ENCODE measurements around the gene IRX3.

Gene IRX3

DNA sequence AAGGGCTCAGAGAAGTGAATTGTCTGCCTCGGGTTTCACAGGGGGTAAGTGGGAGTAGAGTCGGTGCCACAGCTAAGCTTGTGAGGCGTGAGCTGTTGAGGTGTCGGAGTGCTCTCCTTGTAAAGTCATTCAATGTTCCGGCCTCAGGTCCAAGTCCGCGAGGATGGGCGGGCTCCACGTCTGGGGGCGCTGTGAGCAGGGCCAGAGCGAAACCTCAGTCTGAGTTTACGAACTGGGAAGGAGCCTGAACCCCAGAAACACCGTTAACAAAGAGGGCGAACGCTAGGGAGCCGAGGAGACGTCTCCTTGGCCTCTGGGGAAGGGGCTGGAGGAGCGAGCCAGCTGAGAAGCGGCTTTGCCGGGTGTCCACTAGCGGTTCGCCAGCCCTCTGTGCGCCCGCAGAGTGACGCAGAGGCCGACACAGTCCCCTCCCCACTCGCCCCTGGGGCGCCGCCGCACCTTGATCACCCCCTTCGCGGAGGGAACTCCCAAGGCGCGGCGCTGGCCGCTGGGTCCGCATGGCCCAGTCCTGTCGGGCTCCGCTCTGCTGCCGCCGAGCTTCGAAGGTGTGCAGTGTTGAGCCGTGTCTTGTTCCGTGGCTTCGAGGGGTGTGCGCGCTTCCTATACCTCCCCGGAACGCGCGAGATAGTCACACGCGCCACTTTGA is 4.9 kb downstream of the IRX3 start:
- TF ChIP-seq, protein P1, sequence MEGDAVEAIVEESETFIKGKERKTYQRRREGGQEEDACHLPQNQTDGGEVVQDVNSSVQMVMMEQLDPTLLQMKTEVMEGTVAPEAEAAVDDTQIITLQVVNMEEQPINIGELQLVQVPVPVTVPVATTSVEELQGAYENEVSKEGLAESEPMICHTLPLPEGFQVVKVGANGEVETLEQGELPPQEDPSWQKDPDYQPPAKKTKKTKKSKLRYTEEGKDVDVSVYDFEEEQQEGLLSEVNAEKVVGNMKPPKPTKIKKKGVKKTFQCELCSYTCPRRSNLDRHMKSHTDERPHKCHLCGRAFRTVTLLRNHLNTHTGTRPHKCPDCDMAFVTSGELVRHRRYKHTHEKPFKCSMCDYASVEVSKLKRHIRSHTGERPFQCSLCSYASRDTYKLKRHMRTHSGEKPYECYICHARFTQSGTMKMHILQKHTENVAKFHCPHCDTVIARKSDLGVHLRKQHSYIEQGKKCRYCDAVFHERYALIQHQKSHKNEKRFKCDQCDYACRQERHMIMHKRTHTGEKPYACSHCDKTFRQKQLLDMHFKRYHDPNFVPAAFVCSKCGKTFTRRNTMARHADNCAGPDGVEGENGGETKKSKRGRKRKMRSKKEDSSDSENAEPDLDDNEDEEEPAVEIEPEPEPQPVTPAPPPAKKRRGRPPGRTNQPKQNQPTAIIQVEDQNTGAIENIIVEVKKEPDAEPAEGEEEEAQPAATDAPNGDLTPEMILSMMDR (IDR thresholded peaks at IDR 0.05) = no peak

GRCh38 chr16:54280751-54281150 is 5.8 kb downstream of the IRX3 start:
- TF ChIP-seq, protein P1 (IDR thresholded peaks at IDR 0.05) = no peak

- TF ChIP-seq, protein P1 (IDR thresholded peaks at IDR 0.05) = no peak
Measured at GRCh38 chr16:54277845-54278703, 8.5 kb downstream of the IRX3 start.

- TF ChIP-seq, protein P1 (IDR thresholded peaks at IDR 0.05) = no peak
Measured at GRCh38 chr16:54275956-54276355, 10.6 kb downstream of the IRX3 start.

- TF ChIP-seq, protein P1 (IDR thresholded peaks at IDR 0.05) = no peak
Measured at GRCh38 chr16:54273566-54273965, 13.0 kb downstream of the IRX3 start.

DNA sequence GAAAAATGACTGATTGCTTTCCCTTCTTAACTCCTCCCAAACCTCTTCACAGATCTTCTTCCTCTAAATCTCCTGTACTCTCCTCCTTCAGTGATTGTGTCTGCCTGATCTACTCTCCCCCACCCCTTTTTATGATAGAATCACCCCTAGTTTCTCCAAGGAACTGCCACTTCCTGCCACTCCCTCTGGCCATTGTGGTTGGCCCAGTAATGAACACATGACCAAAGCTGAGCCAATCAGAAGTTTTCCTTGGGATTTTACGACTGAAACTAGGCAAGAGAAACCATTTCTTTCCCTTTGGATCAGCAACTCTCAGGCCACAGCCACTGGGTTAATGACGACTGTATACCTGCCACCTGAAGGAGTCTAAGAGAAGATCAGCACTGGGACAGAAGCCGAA is 15.9 kb downstream of the IRX3 start:
- TF ChIP-seq, protein P1 (IDR thresholded peaks at IDR 0.05) = no peak

DNA sequence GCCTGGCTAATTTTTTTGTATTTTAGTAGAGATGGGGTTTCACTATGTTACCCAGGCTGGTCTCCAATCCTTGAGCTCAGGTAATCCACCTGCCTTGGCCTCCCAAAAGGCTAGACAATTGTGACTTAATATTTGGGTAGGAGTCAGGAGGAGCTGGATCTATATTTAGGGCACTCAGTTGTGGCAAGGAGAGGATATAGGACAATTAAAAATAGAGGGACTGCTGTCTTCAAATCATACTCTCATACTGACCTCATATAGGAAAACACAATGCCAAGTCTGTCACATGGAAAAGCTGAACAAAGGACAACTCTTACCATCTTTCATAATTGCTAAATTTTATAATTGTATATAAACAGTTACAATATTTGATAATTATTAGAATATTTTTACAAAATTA is 17.1 kb downstream of the IRX3 start:
- TF ChIP-seq, protein P1 (IDR thresholded peaks at IDR 0.05) = no peak

Measured in LNCAP (cell line).